ENCODE measurements around the gene DARS2. TPM values are rescaled to one million over a fixed set of nuclear protein-coding genes. Genes with fewer than 3 reads are reported as not detected.
A peak's percentile ranks its signal among the peaks of the same experiment; 100 is the strongest.

DARS2 gene
- total and polyA plus RNA-seq, 10 of the 15 experiments (the other 5 are each of a cell fraction or from before 2014, with no cell fraction given), result 23.9 to 69.7 (median 37.3) TPM

- TF ChIP-seq SKIL (IDR thresholded peaks at IDR 0.05; ENCODE audit: low read depth, poor library complexity, severe bottlenecking) (no peak), ELK1 (IDR thresholded peaks at IDR 0.05; ENCODE audit: low read depth, low read length) (no peak), ZBED1 (IDR thresholded peaks at IDR 0.05; ENCODE audit: borderline replicate concordance) (no peak), POLR2AphosphoS2 (IDR thresholded peaks at IDR 0.05; ENCODE audit: low read depth, low read length) (0 out of 2 replicates have a peak, but pooled peaks have one; percentile 57)
Observed at GRCh38 chr1:173863224-173864161, 39.0 kb downstream of the DARS2 start (continued).

- Histone ChIP-seq H4K20me1 (ENCODE audit: control insufficient read depth, insufficient read depth) (no peaks in the 10 kb centered on the region), H3K36me3 (ENCODE audit: control insufficient read depth in 2 of 2, insufficient read depth in 2 of 2, low read length in 1 of 2) (peaks cover 4 to 31% of the 10 kb centered on the region in 2 experiments), H3K4me2 (ENCODE audit: control insufficient read depth, insufficient read depth) (peak overlapping the region; percentile 76), H3K4me3 (peak overlapping the region; percentile 81), H3K4me1 (ENCODE audit: control insufficient read depth, insufficient read depth, low read length) (peaks cover 4% of the 10 kb centered on the region; the same call in 1 of the 2 replicates), H2AFZ (ENCODE audit: control insufficient read depth, low read depth, low read length) (no peak overlapping the region), H3K79me2 (ENCODE audit: control insufficient read depth, insufficient read depth, low read length) (peaks cover 41% of the 10 kb centered on the region), H3K9me3 (replicated peaks; ENCODE audit: control insufficient read depth, insufficient read depth, low read length) (no peaks in the 10 kb centered on the region), H3K27me3 (replicated peaks in 1 of 2; ENCODE audit: control insufficient read depth in 2 of 2, insufficient read depth in 2 of 2, low read length in 1 of 2) (no peaks in the 10 kb centered on the region), H3K27ac (ENCODE audit: control insufficient read depth, insufficient read depth) (no peak overlapping the region; the same call in 1 of the 2 replicates), H3K9ac (ENCODE audit: control insufficient read depth, insufficient read depth, low read length) (peak overlapping the region; percentile 73)
- no peak for DNase-seq (ENCODE audit: low read depth, low spot score)
- no TSS peak for BruUV-seq (replicated peaks)
- intact Hi-C loops (cut with micrococcal nuclease; ENCODE audit: unreplicated experiment) (loop anchor here (10.0 kb wide), 2 partner anchors 140 to 350 kb away; no protein-coding TSS in a partner anchor), in situ Hi-C loops (cut with MboI) (no loop called here)
- no peak for ATAC-seq
- ChIA-PET CTCF (interaction anchor here (1.1 to 3.9 kb wide), 9 partner anchors 12 to 1122 kb away, joined by 3 to 15 read pairs (median 4); partner anchors contain the start of genes CENPL, DARS2 and KLHL20), POLR2A (interaction anchor here (0.7 to 1.7 kb wide), 4 partner anchors 13 to 44 kb away, joined by 3 to 6 read pairs (median 4); partner anchors contain the start of gene DARS2), SMC1A (ENCODE audit: uncharacterized antibody, unreplicated experiment) (interaction anchor here (0.9 to 1.2 kb wide), 5 partner anchors 9 to 155 kb away, joined by 3 to 6 read pairs (median 5); no protein-coding TSS in a partner anchor), RAD21 (ENCODE audit: unreplicated experiment) (interaction anchor here (1.3 kb wide), 1 partner anchor 434 kb away, joined by 3 read pairs; no protein-coding TSS in a partner anchor)
- TF ChIP-seq ATF7 (IDR thresholded peaks at IDR 0.05; ENCODE audit: low read depth) (peak; percentile 63), CBFB (IDR thresholded peaks at IDR 0.05; ENCODE audit: low read depth) (0 out of 2 replicates have a peak, but pooled peaks have one; percentile 14), HSF1 (IDR thresholded peaks at IDR 0.05; ENCODE audit: low read depth, low read length) (no peak)
- FAIRE-seq, result peak; percentile 27
- 8% methylated on average over 5 of the region's 5 CpGs for WGBS (ENCODE audit: insufficient coverage, insufficient replicate concordance, low lambda C conversion rate, missing lambda C conversion rate)
Observed at GRCh38 chr1:173864179-173864867, 39.9 kb downstream of the DARS2 start.

Data from GM12878 (cell line).